ENCODE data around the gene TRRAP.
"Not testable (repeated sequence)": the region's sequence is repeated elsewhere in the genome, so short reads cannot be mapped to it uniquely, and the experiment has no call there.

Gene TRRAP

DNA sequence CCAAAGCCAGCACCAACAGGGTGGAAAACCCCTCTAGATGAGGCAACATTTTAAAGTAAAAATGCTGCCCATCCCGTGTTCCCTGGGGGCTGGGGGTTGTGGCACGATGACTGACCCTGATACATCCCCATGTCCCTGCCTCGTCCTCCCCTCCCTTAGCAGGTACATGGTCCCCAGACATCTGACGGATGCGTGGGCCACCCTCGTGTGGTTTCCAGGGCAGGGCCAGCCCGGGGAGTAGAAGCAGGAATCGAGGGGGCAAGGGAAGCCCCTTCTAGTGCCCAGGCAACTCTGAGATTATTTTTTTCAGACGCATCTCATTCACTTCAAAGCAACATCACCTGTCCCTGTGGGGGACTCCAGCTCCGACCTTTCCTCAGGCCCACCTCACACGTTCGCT, 12.0 kb upstream of the TRRAP start:
- no peak for DNase-seq (ENCODE audit: low read depth in 2 of 2)

- no peak for DNase-seq (ENCODE audit: low read depth in 2 of 2)
Observed at GRCh38 chr7:98866765-98867164, 11.6 kb upstream of the TRRAP start.

GRCh38 chr7:98868450-98868849, 9.9 kb upstream of the TRRAP start:
- DNase-seq (ENCODE audit: low read depth in 2 of 2), result no peak

- DNase-seq (ENCODE audit: low read depth in 2 of 2), result no peak
Observed at GRCh38 chr7:98869027-98869596, 9.2 kb upstream of the TRRAP start.

GRCh38 chr7:98869597-98870120, 8.7 kb upstream of the TRRAP start, which contains the start of gene TMEM130:
TMEM130 (minus strand) TSS chr7:98870014; CDS start chr7:98869861, 153 bp downstream.
- no peak for DNase-seq (ENCODE audit: low read depth in 2 of 2)

GRCh38 chr7:98870121-98870651, 8.1 kb upstream of the TRRAP start:
- peak in 1 of 2 experiments; percentile 22 for DNase-seq (ENCODE audit: low read depth in 2 of 2)

DNA sequence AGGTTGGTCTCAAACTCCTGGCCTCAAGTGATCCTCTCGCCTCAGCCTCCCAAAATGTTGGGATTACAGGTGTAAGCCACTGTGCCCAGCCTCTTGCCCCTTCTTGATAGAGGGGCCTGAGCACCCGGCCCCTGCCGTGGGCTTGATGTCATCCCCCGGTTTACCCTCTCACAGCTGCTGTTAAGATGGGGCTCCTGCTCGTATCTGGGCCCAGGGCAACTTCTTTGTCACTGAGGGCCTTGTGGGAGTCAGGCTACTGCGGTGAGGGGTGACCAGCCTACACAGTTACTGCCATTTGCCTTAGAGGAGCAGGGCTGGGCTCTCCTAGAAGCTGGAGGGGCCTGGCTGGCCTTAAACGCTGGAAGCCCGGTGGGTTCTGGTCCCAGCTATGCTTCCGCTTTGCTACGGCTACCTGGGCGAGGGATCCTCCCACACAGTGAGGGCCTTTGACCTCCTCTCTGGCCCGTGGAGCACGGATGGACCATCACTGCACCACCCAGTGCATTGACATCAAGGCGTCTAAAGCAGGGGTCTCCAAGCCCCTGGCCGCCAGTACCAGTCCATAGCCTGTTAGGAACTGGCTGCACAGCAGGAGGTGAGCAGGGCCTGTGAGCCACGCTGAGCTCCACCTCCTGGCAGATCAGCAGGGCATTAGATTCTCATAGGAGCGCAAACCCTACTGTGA, 7.4 kb upstream of the TRRAP start:
- no peak for DNase-seq (ENCODE audit: low read depth in 2 of 2)

DNA sequence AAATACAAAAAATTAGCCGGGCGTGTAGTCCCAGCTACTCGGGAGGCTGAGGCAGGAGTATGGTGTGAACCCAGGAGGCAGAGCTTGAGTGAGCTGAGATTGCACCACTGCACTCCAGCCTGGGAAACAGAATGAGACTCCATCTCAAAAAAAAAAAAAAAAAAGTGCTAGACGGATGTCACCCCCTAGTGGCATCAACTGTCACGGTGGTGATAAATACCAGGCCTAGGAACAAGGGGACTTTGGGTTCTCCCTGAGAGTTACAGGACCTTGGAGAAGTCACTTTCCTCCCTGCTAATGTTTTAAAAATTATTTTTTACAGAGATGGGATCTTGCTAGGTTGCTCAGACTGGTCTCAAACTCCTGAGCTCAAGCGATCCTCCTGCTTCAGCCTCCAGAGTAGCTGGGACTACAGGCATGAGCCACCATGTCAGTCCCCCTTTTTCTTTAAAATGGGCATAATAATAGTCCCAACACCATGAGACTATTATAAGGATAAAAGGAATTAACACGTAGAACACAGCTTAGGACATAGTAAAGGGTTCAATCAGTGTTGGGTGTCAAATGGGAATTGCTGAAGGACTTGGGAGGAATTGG, 5.9 kb upstream of the TRRAP start:
- DNase-seq (ENCODE audit: low read depth in 2 of 2), result no peak

- not testable (repeated sequence) for DNase-seq (ENCODE audit: low read depth in 2 of 2)
Observed at GRCh38 chr7:98873610-98874009, 4.7 kb upstream of the TRRAP start.

GRCh38 chr7:98874942-98875341, 3.4 kb upstream of the TRRAP start:
- no peak for DNase-seq (ENCODE audit: low read depth in 2 of 2)

DNA sequence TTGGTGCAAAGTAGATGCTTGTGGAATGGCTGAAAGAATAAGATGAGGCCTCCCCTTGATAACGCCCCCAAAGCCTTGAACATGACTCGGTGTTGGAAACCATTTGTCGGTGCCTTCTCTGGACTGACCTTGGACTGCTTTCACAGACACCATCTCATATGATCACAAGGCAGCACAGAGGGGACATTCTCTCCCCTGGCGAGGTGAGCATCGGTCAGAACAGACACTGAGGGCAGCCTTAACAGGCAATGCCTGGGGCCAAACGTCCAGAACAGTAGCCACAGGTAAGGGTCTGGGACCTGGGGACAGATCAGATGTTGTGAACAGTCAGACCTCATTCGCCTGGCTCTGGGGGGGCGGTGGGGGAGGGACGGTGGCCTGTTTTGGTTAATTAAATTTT, 2.8 kb upstream of the TRRAP start:
- DNase-seq (ENCODE audit: low read depth in 2 of 2), result no peak

DNA sequence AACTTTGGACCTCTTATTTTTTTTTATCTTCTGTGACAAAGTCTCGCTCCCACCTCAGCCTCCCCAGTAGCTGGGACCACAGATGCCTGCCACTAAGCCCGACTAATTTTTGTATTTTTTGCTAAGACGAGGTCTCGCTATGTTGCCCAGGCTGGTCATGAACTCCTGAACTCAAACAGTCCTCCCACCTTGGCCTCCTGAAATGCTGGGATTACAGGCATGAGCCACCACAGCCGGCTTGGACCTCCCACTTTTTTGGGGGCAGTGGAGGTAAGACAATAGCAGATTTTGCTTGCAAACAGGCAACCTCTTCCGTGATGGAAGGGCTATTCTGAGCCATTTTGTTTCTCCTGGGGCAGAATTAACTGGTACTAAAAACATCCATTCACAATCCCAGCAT, 1.2 kb upstream of the TRRAP start:
- no peak for DNase-seq (ENCODE audit: low read depth in 2 of 2)

- DNase-seq (ENCODE audit: low read depth in 2 of 2), result no peak
Observed at GRCh38 chr7:98877692-98878364, 504 bp upstream of the TRRAP start.

DNA sequence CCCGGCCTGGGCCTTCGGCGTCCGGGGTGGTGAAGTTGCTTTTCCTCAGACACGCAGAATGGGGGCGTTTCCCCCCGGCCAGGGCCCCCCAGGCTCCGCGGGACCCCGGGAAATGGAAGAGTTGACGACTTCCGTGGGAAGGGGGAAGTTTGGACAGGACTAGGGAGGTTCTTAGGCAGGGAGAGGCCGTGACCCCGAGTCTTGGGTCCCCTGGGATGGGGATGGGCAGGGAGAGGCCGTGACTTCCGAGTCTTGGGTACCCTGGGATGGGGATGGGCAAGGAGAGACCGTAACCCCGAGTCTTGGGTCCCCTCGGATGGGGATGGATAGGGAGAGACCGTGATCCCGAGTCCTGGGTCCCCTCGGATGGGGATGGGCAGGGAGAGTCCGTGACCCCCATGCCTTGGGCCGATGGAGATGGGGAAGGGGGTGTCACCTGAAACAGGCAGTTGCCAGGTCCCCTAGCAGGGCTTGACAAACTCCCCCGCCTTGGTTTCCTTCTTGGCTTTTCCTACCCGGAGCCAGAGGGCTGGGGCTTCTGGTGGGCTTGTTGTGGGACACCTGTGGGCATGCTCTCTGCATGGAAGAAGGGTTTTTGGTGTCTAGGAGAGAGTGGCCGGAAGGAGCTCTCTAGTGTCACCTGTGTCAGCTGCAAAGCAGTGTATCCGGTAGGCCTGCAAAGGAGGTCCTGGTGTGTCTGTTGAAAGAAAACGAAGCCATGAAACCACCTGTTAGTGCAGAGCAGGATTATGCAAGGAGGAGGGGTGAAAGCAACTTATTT, 1.1 kb downstream of the TRRAP start:
- DNase-seq (ENCODE audit: low read depth in 2 of 2), result no peak

DNA sequence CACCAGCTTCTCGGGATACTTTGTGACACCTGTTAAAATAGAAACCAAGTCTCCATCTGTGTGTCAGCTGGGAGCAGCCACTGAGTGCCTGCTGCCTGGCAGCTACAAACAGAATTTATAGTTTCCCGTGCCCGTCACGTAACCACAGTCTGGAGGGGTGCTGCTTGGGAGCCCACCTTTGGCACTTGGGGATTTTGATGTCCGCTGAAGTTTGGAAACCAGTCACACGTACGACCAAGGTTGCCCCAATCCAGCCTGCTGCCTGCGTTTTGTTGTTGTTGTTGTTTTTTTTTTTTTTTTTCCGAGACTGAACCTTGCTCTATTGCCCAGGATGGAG, 1.6 kb downstream of the TRRAP start:
- DNase-seq (ENCODE audit: low read depth in 2 of 2), result no peak

GRCh38 chr7:98880485-98880884, 2.2 kb downstream of the TRRAP start:
- no peak for DNase-seq (ENCODE audit: low read depth in 2 of 2)

GRCh38 chr7:98881561-98882315, 3.4 kb downstream of the TRRAP start:
- no peak for DNase-seq (ENCODE audit: low read depth in 2 of 2)

DNA sequence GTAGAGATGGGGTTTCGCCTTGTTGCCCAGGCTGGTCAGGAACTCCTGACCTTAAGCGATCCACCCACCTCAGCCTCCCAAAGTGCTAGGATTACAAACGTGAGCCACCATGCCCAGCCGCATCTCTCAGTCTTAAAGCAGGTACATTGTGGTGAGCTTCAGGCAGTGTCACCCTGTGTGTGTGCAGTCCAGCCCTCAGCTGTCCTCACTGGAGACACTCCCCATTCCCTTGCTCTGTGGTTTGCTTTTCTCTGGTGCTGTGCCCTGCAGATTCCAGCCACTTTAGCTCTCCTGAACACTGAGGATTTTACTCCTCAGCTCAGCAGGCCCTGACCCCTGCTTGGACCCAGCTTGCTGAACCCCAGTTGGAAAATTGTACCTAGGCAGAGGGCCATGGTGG, 6.1 kb downstream of the TRRAP start:
- no peak for DNase-seq (ENCODE audit: low read depth in 2 of 2)

DNA sequence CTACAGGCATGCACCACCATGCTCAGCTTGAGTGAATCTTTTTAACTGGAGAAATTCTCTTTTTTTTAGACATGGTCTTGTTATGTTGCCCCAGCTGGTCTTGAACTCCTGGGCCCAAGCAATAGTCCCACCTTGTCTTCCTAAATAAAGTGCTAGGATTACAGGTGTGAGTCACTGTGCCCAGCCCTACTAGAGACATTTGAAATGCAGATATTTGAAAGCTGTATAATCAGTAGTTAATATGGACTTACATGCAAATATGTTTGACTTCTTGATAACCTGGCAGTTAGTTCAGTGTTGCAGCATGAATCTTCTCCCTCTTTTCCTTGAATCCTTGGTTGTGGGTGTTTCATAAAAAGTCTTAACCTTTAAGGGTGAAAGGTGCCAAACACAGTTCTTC, 8.7 kb downstream of the TRRAP start:
- no peak for DNase-seq (ENCODE audit: low read depth in 2 of 2)

DNA sequence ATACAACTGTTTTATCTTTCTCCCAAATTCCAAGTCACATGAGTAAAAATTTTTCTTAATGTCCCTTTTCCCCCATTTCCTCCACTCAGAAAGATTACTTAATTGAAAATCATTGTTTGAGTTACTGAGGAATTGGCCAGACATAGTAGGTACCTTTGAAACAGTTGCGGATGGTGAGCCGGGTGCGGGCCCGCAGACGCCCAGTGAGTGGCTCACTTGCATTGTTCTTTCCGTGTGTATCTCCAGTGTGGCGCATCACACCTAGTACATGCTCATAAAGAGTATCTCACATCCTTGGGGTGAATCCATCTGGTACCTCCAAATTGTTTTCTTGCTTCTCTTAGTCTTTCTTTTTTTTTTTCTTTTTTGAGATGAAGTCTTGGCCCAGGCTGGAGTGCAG, 14.3 kb downstream of the TRRAP start:
- no peak for DNase-seq (ENCODE audit: low read depth in 2 of 2)

DNA sequence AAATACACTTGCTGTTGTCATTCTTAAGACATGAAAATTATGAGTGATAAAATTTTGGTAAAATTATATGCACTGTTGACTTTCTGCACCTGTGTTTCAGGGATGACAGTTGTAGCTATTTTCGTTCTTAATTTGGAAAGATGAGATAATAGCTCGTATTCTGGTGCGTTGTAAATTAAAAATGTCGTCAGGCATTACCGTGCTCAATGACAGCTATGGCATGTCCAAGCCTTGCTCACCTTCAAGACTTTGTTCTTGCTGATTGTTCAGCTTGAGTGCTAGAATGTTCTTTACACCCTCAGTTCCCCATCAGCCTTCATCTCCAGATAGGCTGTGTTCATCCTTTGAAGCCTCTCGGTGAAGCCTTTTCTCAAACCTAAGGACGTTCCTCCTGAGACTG, 21.5 kb downstream of the TRRAP start:
- DNase-seq (ENCODE audit: low read depth in 2 of 2), result no peak
